Lower leg skin (tissue), 3 donors: ENCODE data around the gene LMF1.
"Not testable (repeated sequence)": the region's sequence is repeated elsewhere in the genome, so short reads cannot be mapped to it uniquely, and the experiment has no call there.

Experiments used
- POLR2A ChIP-seq, 2 donors: fragments of 450-650 bp; IDR thresholded peaks; one replicate each; pipeline ENCODE4 v1.6.1; 2016 to 2017; ENCODE audit warnings: antibody characterized with exemption in 2 of 2, mild to moderate bottlenecking in 1 of 2, moderate library complexity in 1 of 2
- TF ChIP-seq, protein P1 (sequence below), 3 donors: fragments of 450-650 bp; IDR thresholded peaks; one replicate each; pipeline ENCODE4 v1.5.1; 2016; ENCODE audit warnings: antibody characterized with exemption in 3 of 3, mild to moderate bottlenecking in 3 of 3, moderate library complexity in 2 of 3

DNA sequence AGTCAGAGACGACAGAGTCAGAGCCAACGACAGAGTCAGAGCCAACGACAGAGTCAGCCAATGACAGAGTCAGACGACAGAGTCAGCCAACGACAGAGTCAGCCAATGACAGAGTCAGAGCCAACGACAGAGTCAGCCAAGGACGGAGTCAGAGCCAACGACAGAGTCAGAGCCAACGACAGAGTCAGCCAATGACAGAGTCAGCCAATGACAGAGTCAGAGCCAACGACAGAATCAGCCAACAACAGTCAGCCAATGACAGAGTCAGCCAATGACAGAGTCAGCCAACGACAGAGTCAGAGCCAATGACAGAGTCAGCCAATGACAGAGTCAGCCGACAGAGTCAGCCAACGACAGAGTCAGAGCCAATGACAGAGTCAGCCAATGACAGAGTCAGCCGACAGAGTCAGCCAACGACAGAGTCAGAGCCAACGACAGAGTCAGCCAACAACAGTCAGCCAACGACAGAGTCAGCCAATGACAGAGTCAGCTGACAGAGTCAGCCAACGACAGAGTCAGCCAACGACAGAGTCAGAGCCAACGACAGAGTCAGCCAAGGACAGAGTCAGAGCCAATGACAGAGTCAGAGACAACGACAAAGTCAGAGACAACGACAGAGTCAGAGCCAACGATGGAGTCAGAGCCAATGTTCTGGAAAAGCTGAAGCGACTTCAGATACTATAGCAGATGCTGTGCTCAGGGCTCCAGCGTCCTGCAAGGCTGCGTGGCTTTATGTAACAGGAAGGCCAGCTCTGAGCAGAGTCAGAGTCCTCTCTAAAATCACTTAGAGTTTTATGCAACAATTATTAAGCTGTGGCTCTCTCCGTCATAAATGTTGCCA lies 19.8 kb downstream of the LMF1 start:
- TF ChIP-seq, protein P1, sequence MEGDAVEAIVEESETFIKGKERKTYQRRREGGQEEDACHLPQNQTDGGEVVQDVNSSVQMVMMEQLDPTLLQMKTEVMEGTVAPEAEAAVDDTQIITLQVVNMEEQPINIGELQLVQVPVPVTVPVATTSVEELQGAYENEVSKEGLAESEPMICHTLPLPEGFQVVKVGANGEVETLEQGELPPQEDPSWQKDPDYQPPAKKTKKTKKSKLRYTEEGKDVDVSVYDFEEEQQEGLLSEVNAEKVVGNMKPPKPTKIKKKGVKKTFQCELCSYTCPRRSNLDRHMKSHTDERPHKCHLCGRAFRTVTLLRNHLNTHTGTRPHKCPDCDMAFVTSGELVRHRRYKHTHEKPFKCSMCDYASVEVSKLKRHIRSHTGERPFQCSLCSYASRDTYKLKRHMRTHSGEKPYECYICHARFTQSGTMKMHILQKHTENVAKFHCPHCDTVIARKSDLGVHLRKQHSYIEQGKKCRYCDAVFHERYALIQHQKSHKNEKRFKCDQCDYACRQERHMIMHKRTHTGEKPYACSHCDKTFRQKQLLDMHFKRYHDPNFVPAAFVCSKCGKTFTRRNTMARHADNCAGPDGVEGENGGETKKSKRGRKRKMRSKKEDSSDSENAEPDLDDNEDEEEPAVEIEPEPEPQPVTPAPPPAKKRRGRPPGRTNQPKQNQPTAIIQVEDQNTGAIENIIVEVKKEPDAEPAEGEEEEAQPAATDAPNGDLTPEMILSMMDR (IDR thresholded peaks at IDR 0.05): not testable (repeated sequence)
- not testable (repeated sequence) for TF ChIP-seq POLR2A (IDR thresholded peaks at IDR 0.05)
